ENCODE results near the gene FRYL.

DNA sequence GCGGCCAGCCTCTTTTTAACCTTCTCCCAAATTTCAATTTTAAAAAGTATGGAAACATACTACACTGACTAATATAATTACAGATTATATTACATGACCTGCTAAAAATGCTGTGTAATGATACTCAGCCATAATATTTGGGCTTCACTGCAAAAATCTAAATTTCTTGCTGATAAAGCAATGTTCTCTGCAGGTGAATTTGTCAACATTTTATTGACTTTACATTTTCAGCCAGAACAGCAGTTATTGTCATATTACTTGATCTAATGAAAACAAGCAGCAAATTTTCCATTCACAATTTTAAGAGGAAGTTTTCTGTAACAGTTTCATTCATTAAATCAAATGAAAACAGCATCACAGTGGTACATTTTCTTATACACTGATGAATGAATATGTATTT lies 91.1 kb downstream of the FRYL start:
- TF ChIP-seq SPI1 (IDR thresholded peaks at IDR 0.05; ENCODE audit: borderline replicate concordance, low read depth) (no peak), GABPA (IDR thresholded peaks at IDR 0.05; ENCODE audit: low read depth) (no peak), POLR2AphosphoS5 (IDR thresholded peaks at IDR 0.05; ENCODE audit: low read depth) (no peak)
- TF ChIP-seq, protein P1, sequence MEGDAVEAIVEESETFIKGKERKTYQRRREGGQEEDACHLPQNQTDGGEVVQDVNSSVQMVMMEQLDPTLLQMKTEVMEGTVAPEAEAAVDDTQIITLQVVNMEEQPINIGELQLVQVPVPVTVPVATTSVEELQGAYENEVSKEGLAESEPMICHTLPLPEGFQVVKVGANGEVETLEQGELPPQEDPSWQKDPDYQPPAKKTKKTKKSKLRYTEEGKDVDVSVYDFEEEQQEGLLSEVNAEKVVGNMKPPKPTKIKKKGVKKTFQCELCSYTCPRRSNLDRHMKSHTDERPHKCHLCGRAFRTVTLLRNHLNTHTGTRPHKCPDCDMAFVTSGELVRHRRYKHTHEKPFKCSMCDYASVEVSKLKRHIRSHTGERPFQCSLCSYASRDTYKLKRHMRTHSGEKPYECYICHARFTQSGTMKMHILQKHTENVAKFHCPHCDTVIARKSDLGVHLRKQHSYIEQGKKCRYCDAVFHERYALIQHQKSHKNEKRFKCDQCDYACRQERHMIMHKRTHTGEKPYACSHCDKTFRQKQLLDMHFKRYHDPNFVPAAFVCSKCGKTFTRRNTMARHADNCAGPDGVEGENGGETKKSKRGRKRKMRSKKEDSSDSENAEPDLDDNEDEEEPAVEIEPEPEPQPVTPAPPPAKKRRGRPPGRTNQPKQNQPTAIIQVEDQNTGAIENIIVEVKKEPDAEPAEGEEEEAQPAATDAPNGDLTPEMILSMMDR (IDR thresholded peaks at IDR 0.05; ENCODE audit: insufficient read depth, low read length): no peak
- TF ChIP-seq, protein P2, sequence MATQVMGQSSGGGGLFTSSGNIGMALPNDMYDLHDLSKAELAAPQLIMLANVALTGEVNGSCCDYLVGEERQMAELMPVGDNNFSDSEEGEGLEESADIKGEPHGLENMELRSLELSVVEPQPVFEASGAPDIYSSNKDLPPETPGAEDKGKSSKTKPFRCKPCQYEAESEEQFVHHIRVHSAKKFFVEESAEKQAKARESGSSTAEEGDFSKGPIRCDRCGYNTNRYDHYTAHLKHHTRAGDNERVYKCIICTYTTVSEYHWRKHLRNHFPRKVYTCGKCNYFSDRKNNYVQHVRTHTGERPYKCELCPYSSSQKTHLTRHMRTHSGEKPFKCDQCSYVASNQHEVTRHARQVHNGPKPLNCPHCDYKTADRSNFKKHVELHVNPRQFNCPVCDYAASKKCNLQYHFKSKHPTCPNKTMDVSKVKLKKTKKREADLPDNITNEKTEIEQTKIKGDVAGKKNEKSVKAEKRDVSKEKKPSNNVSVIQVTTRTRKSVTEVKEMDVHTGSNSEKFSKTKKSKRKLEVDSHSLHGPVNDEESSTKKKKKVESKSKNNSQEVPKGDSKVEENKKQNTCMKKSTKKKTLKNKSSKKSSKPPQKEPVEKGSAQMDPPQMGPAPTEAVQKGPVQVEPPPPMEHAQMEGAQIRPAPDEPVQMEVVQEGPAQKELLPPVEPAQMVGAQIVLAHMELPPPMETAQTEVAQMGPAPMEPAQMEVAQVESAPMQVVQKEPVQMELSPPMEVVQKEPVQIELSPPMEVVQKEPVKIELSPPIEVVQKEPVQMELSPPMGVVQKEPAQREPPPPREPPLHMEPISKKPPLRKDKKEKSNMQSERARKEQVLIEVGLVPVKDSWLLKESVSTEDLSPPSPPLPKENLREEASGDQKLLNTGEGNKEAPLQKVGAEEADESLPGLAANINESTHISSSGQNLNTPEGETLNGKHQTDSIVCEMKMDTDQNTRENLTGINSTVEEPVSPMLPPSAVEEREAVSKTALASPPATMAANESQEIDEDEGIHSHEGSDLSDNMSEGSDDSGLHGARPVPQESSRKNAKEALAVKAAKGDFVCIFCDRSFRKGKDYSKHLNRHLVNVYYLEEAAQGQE (IDR thresholded peaks at IDR 0.05; ENCODE audit: insufficient replicate concordance, low read depth): no peak
